Renal cortical epithelial cell (primary cell): ENCODE results near the gene DDX54. TPM values are rescaled to one million over a fixed set of nuclear protein-coding genes. Genes with fewer than 3 reads are reported as not detected.
A peak's percentile ranks its signal among the peaks of the same experiment; 100 is the strongest.

Experiments
- DNase-seq: peaks from one replicate; pipeline ENCODE4 v3.0.0-alpha.2; 2011; ENCODE audit warnings: low read depth
- total RNA-seq: library from RNA; depleted of rRNA; stranded (reverse); fragments of >200 nt; gene quantifications from 2 replicates; pipeline ENCODE4 v1.2.3, GENCODE V29; 2014

DDX54 gene
- total RNA-seq, 1 donor from 2014 or later: 32.2 TPM

GRCh38 chr12:113162102-113163029 is 22.9 kb downstream of the DDX54 start:
- peak; percentile 27 for DNase-seq

GRCh38 chr12:113161415-113162016 is 23.8 kb downstream of the DDX54 start:
- no peak for DNase-seq

GRCh38 chr12:113159937-113160336 is 25.3 kb downstream of the DDX54 start:
- no peak for DNase-seq

GRCh38 chr12:113158439-113159203 is 26.7 kb downstream of the DDX54 start:
- no peak for DNase-seq

GRCh38 chr12:113157218-113157859 is 27.9 kb downstream of the DDX54 start:
- DNase-seq: no peak

- no peak for DNase-seq
Measured at GRCh38 chr12:113155646-113156045, 29.6 kb downstream of the DDX54 start.

- no peak for DNase-seq
Measured at GRCh38 chr12:113155060-113155459, 30.2 kb downstream of the DDX54 start.

GRCh38 chr12:113154351-113154973 is 30.8 kb downstream of the DDX54 start:
- no peak for DNase-seq

- peak; percentile 72 for DNase-seq
Measured at GRCh38 chr12:113152835-113153814, 32.2 kb downstream of the DDX54 start.

- no peak for DNase-seq
Measured at GRCh38 chr12:113152196-113152834, 33.0 kb downstream of the DDX54 start.

GRCh38 chr12:113151655-113152054 is 33.6 kb downstream of the DDX54 start:
- DNase-seq: no peak

GRCh38 chr12:113149361-113150150 is 35.7 kb downstream of the DDX54 start, which contains the start of gene CFAP73:
Gene CFAP73 (plus strand): TSS chr12:113149724. CDS start chr12:113149858, 134 bp downstream.
- DNase-seq: peak; percentile 96

GRCh38 chr12:113146999-113147398 is 38.3 kb downstream of the DDX54 start:
- DNase-seq: no peak

GRCh38 chr12:113145720-113146551 is 39.3 kb downstream of the DDX54 start:
- peak; percentile 64 for DNase-seq

- DNase-seq: no peak
Measured at GRCh38 chr12:113144806-113145205, 40.5 kb downstream of the DDX54 start.

GRCh38 chr12:113143959-113144358 is 41.3 kb downstream of the DDX54 start:
- no peak for DNase-seq

- DNase-seq: no peak
Measured at GRCh38 chr12:113142886-113143332, 42.4 kb downstream of the DDX54 start.
